CD14-positive monocyte (primary cell): ENCODE measurements around the gene ARHGEF19. TPM values are rescaled to one million over a fixed set of nuclear protein-coding genes. Genes with fewer than 3 reads are reported as not detected.

Source experiments
- DNase-seq, 3 donors: peaks; one replicate each; pipeline ENCODE4 v3.0.0-alpha.2; 2011 to 2022
- H2AFZ ChIP-seq: 2 replicates; pipeline ENCODE4 v1.6.0; 2012; ENCODE audit warnings: mild to moderate bottlenecking, low read depth, low read length, inconsistent platforms; ENCODE audit not compliant: insufficient read depth, poor library complexity, severe bottlenecking
- H3K27ac ChIP-seq, 2 donors: 1 replicate in 1 of 2; 2 replicates in 1 of 2; pipeline ENCODE4 v1.5.1; 2012 to 2013; ENCODE audit warnings: low read length in 2 of 2, control low read depth in 1 of 2, inconsistent platforms in 1 of 2, low read depth in 1 of 2, mild to moderate bottlenecking in 1 of 2
- H3K27me3 ChIP-seq, 2 donors: one replicate each; pipeline versions ENCODE4 v1.6.0 to v1.6.1; 2011 to 2013; ENCODE audit warnings: low read length in 2 of 2; ENCODE audit not compliant: control insufficient read depth in 2 of 2, insufficient read depth in 2 of 2
- H3K36me3 ChIP-seq, 2 donors: replicated peaks in 1 of 2; 1 replicate in 1 of 2; 2 replicates in 1 of 2; pipeline versions ENCODE4 v1.5.1 to v1.6.1; 2012 to 2013; ENCODE audit warnings: low read length in 2 of 2, control low read depth in 1 of 2, inconsistent platforms in 1 of 2, mild to moderate bottlenecking in 1 of 2; ENCODE audit not compliant: insufficient read depth in 2 of 2, control insufficient read depth in 1 of 2
- H3K4me1 ChIP-seq, 2 donors: 1 replicate in 1 of 2; 2 replicates in 1 of 2; pipeline versions ENCODE4 v1.5.1 to v1.6.1; 2012 to 2013; ENCODE audit warnings: low read length in 2 of 2, control low read depth in 1 of 2, inconsistent platforms in 1 of 2, mild to moderate bottlenecking in 1 of 2, moderate library complexity in 1 of 2; ENCODE audit not compliant: insufficient read depth in 2 of 2, control insufficient read depth in 1 of 2
- H3K4me2 ChIP-seq: replicated peaks from 2 replicates; pipeline ENCODE3; 2012; ENCODE audit warnings: low read length, moderate library complexity, mild to moderate bottlenecking; ENCODE audit not compliant: poor library complexity, severe bottlenecking; ENCODE audit errors: extremely low read depth
- H3K4me3 ChIP-seq, 3 experiments: fragments of 200-600 bp in 1 of 3; sonication (generic) in 1 of 3; replicated peaks in 1 of 3; 1 replicate in 2 of 3; 2 replicates in 1 of 3; pipeline ENCODE4 v1.5.1; 2011 to 2013; ENCODE audit warnings: low read length in 3 of 3, mild to moderate bottlenecking in 3 of 3, control low read depth in 2 of 3, low read depth in 2 of 3, inconsistent platforms in 1 of 3, moderate library complexity in 1 of 3
- H3K79me2 ChIP-seq: 2 replicates; pipeline ENCODE4 v1.6.0; 2012; ENCODE audit warnings: mild to moderate bottlenecking, control low read depth, inconsistent platforms, low read length, moderate library complexity; ENCODE audit not compliant: insufficient read depth
- H3K9ac ChIP-seq: 2 replicates; pipeline ENCODE4 v1.6.0; 2017; ENCODE audit warnings: low read length, mild to moderate bottlenecking; ENCODE audit not compliant: insufficient read depth, poor library complexity, severe bottlenecking
- H3K9me3 ChIP-seq, 2 donors: replicated peaks in 1 of 2; 1 replicate in 1 of 2; 2 replicates in 1 of 2; pipeline versions ENCODE4 v1.5.1 to v1.6.1; 2012 to 2013; ENCODE audit warnings: low read length in 2 of 2, control low read depth in 1 of 2; ENCODE audit not compliant: control insufficient read depth in 1 of 2, insufficient read depth in 1 of 2
- H4K20me1 ChIP-seq: 2 replicates; pipeline ENCODE4 v1.6.0; 2012; ENCODE audit warnings: mild to moderate bottlenecking, low read length, control low read depth, moderate library complexity; ENCODE audit not compliant: insufficient read depth
- H3K27ac Mint-ChIP-seq, 7 donors: one replicate each; pipeline ENCODE4 v1.8.0; 2020; ENCODE audit warnings: mild to moderate bottlenecking in 7 of 7, mixed read lengths in 7 of 7, moderate library complexity in 6 of 7, inconsistent platforms in 2 of 7
- H3K27me3 Mint-ChIP-seq, 3 donors: one replicate each; pipeline ENCODE4 v1.8.0; 2021 to 2022; ENCODE audit warnings: low read depth in 3 of 3, mild to moderate bottlenecking in 3 of 3, mixed read lengths in 3 of 3, moderate library complexity in 3 of 3, inconsistent platforms in 1 of 3
- H3K36me3 Mint-ChIP-seq, 2 donors: one replicate each; pipeline ENCODE4 v1.8.0; 2020; ENCODE audit warnings: mixed read lengths in 2 of 2, inconsistent platforms in 1 of 2, mild to moderate bottlenecking in 1 of 2
- H3K4me1 Mint-ChIP-seq: one replicate; pipeline ENCODE4 v1.8.0; 2020; ENCODE audit warnings: mild to moderate bottlenecking, mixed read lengths
- H3K4me3 Mint-ChIP-seq, 2 donors: one replicate each; pipeline ENCODE4 v1.8.0; 2020; ENCODE audit warnings: mild to moderate bottlenecking in 2 of 2, mixed read lengths in 2 of 2, moderate library complexity in 1 of 2
- H3K9me3 Mint-ChIP-seq, 7 donors: one replicate each; pipeline ENCODE4 v1.8.0; 2020 to 2022; ENCODE audit warnings: mixed read lengths in 7 of 7, mild to moderate bottlenecking in 6 of 7, moderate library complexity in 6 of 7, inconsistent platforms in 2 of 7
- CTCF ChIP-seq: fragments of 200-600 bp; IDR thresholded peaks from one replicate; pipeline ENCODE4 v1.8.0; 2022; ENCODE audit warnings: antibody characterized with exemption, mild to moderate bottlenecking
- WGBS: methylation state at CpG from one replicate; pipeline ENCODE4 v1.1.5; 2013; ENCODE audit warnings: missing lambda C conversion rate; ENCODE audit not compliant: insufficient coverage; 5-methylcytosine and 5-hydroxymethylcytosine counted together
- intact Hi-C, 2 donors: fragments of 100-400 bp; cut with micrococcal nuclease; formaldehyde crosslinking; loops; one replicate each; pipeline versions ENCODE4 v1.15.0 to v1.15.1; 2023
- polyA plus RNA-seq, 3 donors: library from polyadenylated mRNA; depleted of rRNA in 1 of 3; unstranded in 2 of 3; stranded (reverse) in 1 of 3; fragments of 300-500 nt in 2 of 3; fragments of >200 nt in 1 of 3; fragmentation: Illumina TruSeq in 2 of 3; gene quantifications; 1 replicate in 2 of 3; 2 replicates in 1 of 3; pipeline ENCODE4 v1.2.3, GENCODE V29; 2012 to 2021

The ARHGEF19 gene
- polyA plus RNA-seq, 3 donors, result 2.2 to 7.9 (median 2.3) TPM

GRCh38 chr1:16232316-16232710 is 19.9 kb upstream of the ARHGEF19 start:
- H3K4me1 Mint-ChIP-seq, result peaks cover 28% of the 10 kb centered on the region
- Histone ChIP-seq H3K79me2 (no peaks in the 10 kb centered on the region), H3K9ac (no peak overlapping the region), H3K36me3 (no peaks in the 10 kb centered on the region), H3K9me3 (peaks cover 4 to 8% of the 10 kb centered on the region in 2 donors), H3K4me3 (no peak overlapping the region), H2AFZ (no peak overlapping the region), H4K20me1 (no peaks in the 10 kb centered on the region), H3K4me1 (peaks cover 20 to 24% of the 10 kb centered on the region in 2 donors), H3K4me2 (no peak overlapping the region), H3K27ac (no peak overlapping the region), H3K27me3 (peaks cover 13 to 25% of the 10 kb centered on the region in 2 donors)
- intact Hi-C loops, result no loop called here
- H3K27ac Mint-ChIP-seq, result no peak overlapping the region
- no peak for TF ChIP-seq CTCF
- H3K9me3 Mint-ChIP-seq, result peaks cover 3 to 14% (median 5%) of the 10 kb centered on the region in 7 donors
- peaks cover 21 to 25% (median 25%) of the 10 kb centered on the region in 3 donors for H3K27me3 Mint-ChIP-seq
- no peak overlapping the region for H3K4me3 Mint-ChIP-seq
- 95% methylated on average over 4 of the region's 5 CpGs for WGBS
- H3K36me3 Mint-ChIP-seq, result peaks cover 5 to 7% of the 10 kb centered on the region in 2 donors
- no peak for DNase-seq

- Histone ChIP-seq H3K36me3 (no peaks in the 10 kb centered on the region), H3K27ac (no peak overlapping the region), H3K4me2 (no peak overlapping the region), H3K4me1 (peaks cover 22 to 24% of the 10 kb centered on the region in 2 donors), H3K9ac (no peak overlapping the region), H3K4me3 (no peak overlapping the region), H3K79me2 (no peaks in the 10 kb centered on the region), H4K20me1 (no peaks in the 10 kb centered on the region), H3K27me3 (peaks cover 17 to 32% of the 10 kb centered on the region in 2 donors), H2AFZ (no peak overlapping the region), H3K9me3 (peaks cover 10 to 15% of the 10 kb centered on the region in 2 donors)
- H3K4me1 Mint-ChIP-seq, result peaks cover 27% of the 10 kb centered on the region
- WGBS, result 94% methylated on average over 24 of the region's 35 CpGs
- H3K4me3 Mint-ChIP-seq, result no peak overlapping the region
- no peak for TF ChIP-seq CTCF
- H3K27ac Mint-ChIP-seq, result no peak overlapping the region
- H3K27me3 Mint-ChIP-seq, result peaks cover 26 to 31% (median 31%) of the 10 kb centered on the region in 3 donors
- no peak for DNase-seq
- intact Hi-C loops, result no loop called here
- H3K36me3 Mint-ChIP-seq, result peaks cover 7% of the 10 kb centered on the region in 2 donors
- peaks cover 3 to 19% (median 10%) of the 10 kb centered on the region in 7 donors for H3K9me3 Mint-ChIP-seq
Measured at GRCh38 chr1:16231331-16232315, 19.2 kb upstream of the ARHGEF19 start.
